Medulla oblongata (tissue), 1 donor: ENCODE measurements around the gene FRMD4A.

Source experiments
- DNase-seq: peaks from one replicate; pipeline ENCODE4 v3.0.0-alpha.2; 2015; ENCODE audit errors: extremely low spot score

Gene FRMD4A

DNA sequence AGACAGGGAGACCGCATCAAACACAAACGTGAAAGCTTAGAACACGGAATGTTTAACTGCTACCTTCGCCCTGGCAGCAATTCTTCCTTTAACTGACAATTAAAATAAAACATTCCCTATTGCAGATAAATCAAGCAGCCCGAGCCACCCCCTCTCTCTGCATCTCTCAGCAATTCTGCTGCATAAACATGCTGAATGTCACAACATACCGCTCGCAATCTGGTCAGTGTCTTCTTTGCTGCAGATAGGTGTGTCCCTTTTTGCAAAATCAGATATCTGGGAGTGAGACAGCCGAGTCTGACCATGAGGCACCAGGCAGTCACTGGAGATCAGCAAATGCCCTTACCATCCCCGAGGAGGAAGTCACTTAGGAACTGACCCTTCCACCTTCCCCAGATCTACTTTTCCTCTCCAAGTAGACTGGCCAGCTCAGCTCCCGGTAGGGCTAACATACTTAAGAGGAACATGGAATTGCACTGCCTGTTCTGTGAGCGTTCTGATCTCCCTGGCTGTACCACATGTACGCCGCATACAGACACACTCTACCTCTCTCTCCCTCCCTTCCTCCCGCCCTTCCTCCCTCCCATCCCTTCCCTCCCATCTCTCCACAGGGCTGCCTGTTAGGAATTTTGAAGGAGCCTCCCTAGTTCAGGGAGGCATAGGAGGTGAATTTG lies at the start of gene FRMD4A:
Gene FRMD4A (minus strand): TSS at position 537 of the 674 bp plus-strand sequence.
- DNase-seq = no peak

DNA sequence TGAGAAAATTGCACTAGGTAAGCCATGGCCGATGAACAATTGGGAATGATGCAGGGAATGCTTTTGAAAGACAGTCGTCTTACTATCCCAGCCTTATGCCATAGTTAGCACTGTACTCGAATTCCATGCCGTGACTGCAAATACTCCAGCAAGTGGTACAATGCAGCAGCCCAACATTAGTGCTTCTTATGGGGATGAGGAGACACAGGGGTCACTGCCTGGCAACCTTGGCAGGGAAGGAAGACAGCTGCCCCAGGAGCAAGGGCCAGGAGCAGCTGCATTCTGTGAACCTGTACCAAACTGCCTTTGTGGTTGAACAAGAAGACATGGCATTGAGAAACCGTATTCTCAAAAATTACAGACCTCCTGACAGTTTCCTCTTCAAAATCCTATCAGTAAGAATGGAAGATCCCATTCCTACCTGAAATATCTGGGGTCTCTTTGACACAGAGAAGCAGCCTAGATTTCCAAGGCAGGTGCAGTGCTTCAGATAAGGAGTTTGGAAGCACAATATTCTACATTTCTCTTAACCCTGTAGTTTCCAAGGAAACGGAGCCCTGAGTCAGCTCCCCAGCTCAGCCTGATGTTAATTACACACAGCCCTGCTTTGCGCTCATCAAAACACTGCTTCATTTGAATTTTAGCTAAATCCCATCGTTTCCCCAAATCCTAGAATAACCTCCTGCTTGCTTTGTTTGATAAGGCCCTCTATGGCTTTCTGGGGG lies 49.0 kb upstream of the FRMD4A start:
- no peak for DNase-seq

DNA sequence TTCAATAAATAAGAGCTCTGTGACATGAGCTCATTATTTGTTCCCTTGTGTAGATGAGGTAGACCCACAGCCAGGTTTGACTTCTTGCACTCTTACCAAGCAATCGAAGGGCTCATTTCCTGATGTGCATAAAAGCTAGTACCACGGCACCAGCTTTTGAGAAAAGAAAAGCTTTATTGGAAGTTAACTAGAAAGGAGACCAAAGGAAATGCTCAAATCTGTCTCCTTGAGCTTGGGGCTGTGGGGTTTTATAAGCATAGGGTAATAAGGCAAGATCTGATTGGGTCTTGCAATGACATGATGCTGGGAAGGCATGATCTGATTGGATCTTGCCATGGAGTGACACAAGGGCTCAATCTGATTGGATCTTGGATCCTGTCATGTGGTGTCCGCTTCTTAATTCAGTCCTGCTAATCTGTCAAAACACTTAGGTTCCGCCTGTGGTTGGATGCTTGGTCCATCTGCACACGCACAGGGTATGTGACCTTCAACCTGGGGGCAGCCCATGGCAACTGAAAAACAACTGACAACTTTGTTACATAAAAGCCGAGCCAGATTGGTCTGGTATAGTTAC lies 47.8 kb upstream of the FRMD4A start:
- no peak for DNase-seq

DNA sequence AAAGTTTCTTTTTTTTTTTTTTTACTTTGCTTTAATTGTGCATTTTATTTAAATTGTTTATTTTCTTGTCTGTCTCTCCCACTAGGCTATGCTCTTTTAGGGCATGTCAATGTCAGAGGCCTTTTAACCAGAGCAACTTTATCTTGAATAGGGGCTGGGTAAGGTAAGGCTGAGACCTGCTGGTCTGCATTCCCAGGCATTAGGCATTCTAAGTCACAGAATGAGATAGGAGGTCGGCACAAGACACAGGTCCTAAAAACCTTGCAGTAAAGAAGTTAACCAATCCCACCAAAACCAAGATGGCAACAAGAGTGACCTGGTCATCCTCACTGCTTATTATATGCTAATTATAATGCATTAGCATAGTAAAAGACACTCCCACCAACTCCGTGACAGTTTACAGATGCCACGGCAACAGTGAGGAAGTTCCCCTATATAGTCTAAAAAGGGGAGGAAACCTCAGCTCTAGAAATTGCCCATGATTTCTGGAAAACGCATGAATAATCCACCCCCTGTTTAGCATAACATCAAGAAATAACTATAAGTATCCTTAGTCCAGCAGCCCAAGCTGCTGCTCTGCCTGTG lies 47.0 kb upstream of the FRMD4A start:
- no peak for DNase-seq

DNA sequence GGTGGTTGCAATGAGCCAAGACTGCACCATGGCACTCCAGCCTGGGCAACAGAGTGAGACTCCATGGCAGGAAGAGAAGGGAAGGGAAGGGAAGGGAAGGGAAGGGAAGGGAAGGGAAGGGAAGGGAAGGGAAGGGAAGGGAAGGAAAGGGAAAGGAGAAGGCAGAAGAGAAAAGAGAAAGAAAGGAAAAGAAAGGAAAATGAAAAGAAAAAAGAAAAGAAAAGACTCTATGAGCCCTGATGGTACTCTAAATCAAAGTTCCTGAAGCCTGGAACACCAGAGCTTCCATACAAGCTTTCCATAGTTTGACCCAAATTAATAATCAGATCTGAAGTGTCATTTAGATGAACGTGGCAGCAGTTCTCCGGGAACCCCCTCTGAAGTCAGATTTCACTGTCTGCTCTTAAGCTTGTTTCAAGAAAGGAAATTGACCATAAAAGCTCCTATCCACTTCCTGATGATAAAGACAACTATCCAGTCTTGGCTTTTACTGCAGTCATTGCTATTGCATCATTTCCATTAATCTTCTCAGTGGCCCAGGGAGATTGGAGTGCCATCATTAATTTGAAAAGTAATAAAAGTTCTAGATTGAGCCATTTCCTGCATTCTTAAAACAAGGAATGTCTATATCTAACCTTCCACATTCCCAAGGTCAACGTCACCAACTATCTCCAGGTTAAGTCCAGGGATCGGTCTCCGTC lies 44.2 kb upstream of the FRMD4A start:
- DNase-seq = no peak

DNA sequence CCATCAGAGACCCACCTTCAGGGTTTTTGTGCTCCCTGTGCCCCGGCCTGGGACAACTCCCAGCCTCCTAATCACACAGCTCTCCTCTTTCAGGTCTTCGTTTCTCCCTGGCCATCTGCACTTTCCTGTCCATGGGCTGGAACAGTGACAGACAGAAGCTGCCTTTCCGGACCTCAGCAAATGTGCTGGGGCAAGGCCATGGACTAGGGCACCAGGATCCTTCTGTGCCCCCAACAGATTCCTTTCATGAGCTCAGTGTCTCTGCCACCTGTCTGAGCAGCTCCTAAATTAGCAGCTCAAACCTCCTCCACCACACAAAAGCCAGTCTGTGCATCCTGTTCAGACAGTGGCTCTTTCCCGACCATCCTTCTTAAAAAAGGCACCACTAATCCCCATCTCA lies 41.9 kb upstream of the FRMD4A start:
- DNase-seq = no peak

DNA sequence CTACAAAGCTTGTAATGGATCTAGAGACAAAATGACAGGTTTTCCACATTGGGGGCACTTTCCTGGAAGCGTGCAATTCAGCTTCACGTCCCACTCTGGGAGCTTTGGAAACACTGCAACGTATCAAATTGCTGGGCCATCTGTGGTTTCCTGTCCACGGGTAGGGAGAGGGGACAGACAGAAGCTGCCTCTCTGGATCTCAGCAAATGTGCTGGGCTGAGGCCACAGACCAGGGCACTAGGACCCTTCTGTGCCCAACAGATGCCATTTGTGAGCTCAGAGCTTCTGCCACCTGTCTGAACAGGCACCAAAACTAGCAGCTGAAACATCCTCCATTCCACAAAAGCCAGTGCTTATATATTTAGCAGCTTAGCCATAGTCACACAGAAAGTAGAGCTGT lies 40.9 kb upstream of the FRMD4A start:
- DNase-seq = no peak

DNA sequence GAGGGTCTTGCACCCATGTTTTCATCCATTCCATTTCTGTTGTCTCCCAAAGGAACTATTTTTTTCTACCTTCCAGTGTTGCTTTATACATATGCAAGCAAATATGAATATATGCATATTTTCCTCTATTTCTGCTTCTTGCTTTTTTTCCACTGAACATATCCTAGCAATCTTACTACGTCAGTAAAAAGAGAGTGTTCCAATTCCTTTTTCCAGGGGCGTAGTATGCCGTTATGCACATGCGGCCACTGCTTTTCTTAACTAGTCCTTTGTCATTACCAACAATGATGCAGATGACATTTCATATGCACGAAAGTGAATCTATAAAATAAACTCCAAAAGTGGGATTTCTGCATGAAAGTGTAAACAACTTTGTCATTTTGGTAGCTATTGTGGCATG lies 40.2 kb upstream of the FRMD4A start:
- DNase-seq = no peak

DNA sequence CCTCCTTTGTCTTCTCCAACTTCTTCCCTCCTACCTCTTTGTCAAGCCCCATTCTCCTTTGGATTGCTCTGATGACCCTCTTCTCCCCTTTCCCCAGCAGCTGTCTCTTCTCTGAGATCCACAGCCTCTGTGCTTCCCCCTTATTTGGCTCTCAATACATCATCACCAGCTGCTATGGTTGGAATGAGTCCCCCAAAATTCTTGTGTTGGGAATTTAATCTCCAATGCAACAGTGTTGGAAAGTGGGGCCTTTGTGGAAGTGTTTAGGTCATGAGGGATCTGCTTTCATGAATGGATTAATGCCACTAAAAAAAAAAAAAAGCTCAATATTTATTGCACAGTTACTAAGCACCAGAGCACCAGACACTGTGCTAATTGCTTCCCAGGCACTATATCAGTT lies 39.2 kb upstream of the FRMD4A start:
- no peak for DNase-seq

DNA sequence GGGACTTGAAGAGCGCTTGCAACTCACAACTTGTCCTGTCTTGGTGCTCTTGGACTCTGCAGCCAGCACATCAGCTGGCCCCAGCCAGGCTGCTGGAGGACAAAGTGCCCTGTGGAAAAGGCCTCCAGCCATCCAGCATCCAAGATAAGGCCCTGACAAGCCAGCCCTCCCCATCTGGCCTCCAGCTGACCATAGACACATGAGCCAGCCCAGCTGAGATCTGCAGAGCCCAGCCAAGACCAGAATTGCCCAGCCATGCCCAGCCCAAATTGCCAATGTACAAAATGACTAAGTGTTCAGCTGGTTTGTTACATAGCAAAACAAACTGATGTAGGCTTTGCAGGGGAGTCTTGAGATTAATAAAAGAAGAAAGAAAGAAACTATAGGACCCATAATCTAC lies 36.0 kb upstream of the FRMD4A start:
- DNase-seq = no peak

DNA sequence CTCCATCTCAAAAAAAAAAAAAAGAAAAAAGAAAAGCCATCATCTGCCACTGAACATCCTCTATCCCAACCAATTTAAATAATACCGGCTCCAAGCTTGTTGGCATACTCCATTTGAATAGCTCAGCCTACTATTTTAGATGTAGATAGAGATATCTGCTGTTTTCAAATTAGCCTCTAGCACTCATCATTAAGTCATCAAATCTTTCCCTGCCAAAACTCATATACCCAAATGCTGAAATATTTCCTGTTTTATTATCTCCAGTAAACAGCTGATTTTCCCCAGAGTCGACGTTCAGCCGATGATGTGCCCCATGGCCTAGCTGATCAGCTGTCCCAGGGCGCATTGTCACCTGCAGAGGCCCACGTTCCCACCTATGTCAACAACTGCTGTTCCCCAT lies 34.5 kb upstream of the FRMD4A start:
- no peak for DNase-seq

DNA sequence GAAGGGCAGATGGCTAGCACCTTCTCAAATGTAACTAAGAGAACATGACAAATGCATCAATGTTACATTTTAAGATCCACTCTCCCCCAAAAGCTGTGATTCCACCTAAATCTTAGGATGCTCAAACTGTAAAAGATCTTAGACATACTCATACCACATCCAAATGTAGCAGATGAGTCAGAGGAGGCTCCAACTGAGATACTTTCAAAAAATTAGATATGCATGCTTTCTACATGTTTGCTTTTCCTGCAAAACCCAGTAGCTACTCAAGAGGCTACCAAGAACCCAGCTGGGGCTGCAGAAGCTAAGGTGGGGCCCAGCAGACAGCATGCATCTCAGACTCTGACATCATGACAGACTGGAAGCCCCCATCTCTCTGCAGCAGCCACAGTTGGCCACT lies 31.4 kb upstream of the FRMD4A start:
- no peak for DNase-seq

DNA sequence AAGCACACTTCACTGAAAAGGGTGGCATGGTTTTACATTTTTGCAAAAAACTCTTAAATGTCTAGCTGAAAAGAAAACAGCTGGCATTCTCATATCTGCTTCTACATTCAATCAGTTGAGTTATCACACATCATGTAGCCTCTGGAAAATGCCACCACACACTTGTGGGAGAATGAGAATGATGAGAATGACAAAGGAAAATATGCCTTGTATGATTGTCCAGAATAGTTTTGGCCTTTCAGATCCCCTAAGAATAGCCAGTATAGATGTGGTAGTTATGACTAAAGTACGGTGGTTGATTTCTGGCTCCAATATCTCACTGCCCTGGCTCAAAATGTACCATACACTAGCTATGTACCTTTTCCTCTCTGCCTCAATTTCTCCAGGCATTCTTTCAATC lies 30.2 kb upstream of the FRMD4A start:
- DNase-seq = no peak

DNA sequence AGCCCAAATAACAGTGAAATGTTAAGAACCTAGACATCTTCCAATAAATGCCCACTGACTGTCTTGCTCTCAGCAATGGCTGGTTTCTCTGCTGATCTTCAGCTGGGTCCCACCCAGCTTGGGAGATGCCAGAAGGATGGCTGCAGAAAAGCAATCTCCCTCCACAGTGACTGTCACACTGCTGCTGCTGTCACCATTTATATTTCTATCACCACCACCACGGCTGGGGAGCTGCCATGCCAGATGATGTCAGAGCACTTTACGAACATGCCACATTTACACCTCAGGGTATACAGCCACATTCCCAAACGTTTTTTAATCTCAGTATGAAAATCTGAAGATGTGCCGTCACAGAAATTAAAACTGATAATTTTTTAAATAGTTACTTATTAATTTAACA lies 29.8 kb upstream of the FRMD4A start:
- DNase-seq = no peak

DNA sequence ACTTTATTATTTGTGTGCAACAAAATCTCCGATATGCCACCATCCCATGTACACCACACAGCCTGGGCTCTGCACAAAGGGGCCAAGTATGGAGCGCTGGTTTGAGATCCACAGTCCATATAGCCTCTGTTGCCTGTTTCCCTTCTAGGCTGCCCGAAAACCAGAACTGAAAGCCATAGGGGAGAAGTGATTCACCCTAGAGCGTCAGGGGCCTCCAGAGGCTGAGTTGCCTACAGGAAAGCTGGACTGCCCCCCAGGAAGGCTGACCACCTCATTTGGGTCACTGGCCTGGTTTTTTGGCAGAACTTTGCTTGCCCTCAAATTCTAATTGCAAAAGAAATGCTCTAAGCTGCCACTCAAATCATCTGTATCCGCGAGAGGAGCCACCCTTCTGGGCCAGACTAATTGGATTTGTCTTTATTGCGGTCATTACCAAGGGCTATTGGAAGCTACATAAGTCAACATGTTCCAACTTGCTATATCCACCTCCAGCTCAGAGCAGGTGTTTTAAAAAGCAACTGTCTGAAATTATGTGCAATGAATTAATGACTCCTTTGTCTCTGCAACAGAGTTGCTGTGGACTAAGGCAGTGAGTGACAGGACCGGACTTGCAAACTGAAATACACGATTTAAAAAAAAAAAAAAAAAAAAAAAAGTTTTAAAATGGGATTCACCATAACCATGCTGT lies 28.3 kb upstream of the FRMD4A start:
- DNase-seq = peak; percentile 21

DNA sequence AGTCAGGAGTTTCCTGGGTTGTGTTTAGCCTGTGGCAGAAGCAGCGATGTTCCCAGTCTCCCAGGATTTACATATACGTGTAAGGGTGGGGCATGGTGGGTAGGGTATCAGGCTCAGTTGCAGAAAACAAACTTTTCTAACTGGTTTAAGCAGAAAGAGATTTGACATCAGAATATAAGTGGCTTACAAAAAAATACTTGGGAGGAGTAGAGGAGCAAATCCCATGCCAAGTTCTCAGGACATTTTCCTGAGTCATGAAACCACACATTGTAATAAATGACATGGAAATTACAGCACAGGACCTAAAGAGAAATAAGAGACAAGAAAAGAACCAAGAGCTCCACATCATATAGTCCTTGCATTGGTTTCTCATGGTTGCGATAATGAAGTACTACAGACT lies 26.2 kb upstream of the FRMD4A start:
- no peak for DNase-seq

DNA sequence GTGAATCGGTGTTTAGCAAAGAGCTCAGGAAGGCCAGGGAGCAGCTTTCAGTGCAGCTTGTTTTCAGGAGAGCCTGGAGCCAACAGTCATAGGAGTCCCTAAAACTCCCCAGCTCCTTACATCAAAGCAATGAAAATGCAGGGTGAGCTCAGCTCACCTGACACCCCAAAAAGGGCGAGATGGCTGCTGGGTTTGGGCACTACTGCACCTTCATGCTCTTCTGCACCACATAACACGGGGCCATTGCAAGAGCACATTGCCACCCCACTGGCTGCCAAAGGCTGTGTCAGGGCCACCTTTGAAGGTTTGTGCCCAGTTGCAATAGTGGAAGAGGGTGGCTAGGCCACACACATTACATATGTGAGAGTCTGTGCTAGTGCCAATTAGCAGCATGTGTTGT lies 25.0 kb upstream of the FRMD4A start:
- DNase-seq = no peak

DNA sequence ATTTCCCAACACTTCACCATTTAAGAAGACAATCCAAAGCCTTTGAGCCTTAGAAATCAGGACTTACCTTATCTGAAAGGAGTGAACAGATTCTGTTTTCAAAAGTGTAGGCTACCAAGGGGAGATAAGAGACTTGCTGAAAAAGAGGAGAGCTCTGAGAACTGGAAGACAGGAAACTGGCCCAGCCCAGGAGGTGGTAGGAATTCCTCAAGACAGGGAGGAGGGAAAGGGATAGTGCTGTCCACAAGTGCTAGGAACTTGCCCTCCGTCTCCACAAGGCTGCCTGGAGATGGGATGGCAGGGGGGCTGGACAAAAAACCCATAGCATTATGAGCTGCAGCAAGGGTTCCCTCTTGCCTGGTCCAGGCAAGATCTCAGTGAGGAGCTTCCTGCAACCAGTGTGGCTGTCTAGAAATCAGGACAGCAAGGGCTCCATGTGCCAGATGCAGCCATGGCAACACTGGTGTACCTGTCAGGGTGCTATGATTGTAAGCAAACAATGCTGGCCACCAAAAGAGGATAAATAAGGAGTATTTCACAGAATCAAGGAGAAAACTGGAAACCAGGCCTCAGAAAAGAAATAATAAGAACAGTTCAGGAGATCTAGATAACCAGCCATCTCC lies 22.7 kb upstream of the FRMD4A start:
- no peak for DNase-seq

DNA sequence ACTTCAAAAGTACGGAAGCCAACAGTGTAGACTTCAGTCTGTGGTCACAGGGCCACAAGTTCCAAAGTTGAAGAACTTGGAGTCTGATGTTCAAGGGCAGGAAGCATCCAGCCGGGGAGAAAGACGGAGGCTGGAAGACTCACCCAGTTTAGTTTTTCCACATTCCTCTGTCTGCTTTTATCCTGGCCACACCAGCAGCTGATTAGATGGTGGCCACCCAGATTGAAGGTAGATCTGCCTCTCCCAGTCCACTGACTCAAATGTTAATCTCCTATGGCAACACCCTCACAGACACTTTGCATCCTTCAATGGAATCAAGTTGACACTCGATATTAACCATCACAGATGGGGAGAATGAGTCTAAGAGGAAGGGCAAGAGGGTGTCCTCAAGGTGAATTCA lies 19.3 kb upstream of the FRMD4A start:
- no peak for DNase-seq

DNA sequence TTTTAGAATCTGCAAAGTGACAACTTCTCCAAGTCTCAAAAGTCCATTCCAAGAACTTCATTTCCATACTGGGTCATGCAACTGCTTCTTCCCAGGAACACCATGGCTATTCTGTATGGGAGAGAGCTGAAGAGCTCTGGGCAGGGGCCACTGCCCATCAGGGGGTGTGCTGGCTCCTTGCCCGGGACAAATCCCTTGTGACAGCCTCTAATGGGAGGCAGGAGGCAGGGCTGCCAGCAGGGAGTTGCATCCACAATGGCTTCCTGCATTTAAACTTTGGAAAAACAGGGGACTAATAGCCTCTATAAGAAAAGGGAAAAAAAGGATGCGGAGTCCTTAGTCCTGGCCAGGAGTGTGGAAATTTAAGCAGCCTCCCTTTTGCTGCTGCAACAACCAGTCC lies 18.4 kb upstream of the FRMD4A start:
- DNase-seq = peak; percentile 56

DNA sequence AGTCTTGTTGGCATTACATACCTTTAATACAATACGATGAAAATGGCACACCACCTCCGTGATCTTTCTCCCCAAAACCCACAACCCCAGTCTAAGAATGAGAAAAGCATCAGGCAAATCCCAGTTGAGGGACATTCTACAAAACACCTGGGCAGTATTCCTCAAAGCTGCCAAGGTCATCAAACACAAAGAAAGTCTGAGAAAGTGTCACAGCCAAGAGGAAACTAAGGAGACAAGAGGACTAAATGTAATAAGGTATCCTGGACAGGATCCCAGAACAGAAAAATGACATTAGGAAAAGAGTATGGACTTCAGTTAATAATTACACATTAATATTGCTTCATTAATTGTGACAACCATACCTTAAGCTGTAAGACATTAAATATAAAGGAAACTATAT lies 14.5 kb upstream of the FRMD4A start:
- DNase-seq = no peak
